Progenitor cell of endocrine pancreas (in vitro differentiated cells): Measurements from ENCODE around the gene REXO1. TPM values are rescaled to one million over a fixed set of nuclear protein-coding genes. Genes with fewer than 3 reads are reported as not detected.
A peak's percentile ranks its signal among the peaks of the same experiment; 100 is the strongest.

ENCODE experiments used
- DNase-seq: peaks from one replicate; pipeline ENCODE4 v3.0.0; 2021; ENCODE audit warnings: low spot score; ENCODE audit not compliant: unreplicated experiment
- H3K27ac Mint-ChIP-seq: 2 replicates; pipeline ENCODE4 v1.8.0; 2021; ENCODE audit warnings: mild to moderate bottlenecking, moderate library complexity, mixed read lengths
- H3K27me3 Mint-ChIP-seq: 2 replicates; pipeline ENCODE4 v1.8.0; 2021; ENCODE audit warnings: mixed read lengths
- H3K36me3 Mint-ChIP-seq: 2 replicates; pipeline ENCODE4 v1.8.0; 2022; ENCODE audit warnings: mixed read lengths; ENCODE audit not compliant: insufficient read depth
- H3K4me1 Mint-ChIP-seq: 2 replicates; pipeline ENCODE4 v1.8.0; 2021; ENCODE audit warnings: low read depth, mixed read lengths
- H3K4me3 Mint-ChIP-seq: 2 replicates; pipeline ENCODE4 v1.8.0; 2021; ENCODE audit warnings: low read depth, mild to moderate bottlenecking, moderate library complexity, mixed read lengths
- H3K9me3 Mint-ChIP-seq: 2 replicates; pipeline ENCODE4 v1.8.0; 2021; ENCODE audit warnings: low read depth, mixed read lengths
- total RNA-seq: library from RNA; stranded (reverse); gene quantifications from 2 replicates; pipeline ENCODE4 v1.2.1, GENCODE V29; 2021
- TF ChIP-seq, protein P1 (sequence below): fragments of 200-600 bp; sonication (generic); IDR thresholded peaks from one replicate; pipeline ENCODE4 v1.5.0; 2021; ENCODE audit warnings: antibody characterized with exemption, mild to moderate bottlenecking; ENCODE audit not compliant: unreplicated experiment

REXO1 gene
- total RNA-seq, 1 donor from 2014 or later, result 42.8 TPM

DNA sequence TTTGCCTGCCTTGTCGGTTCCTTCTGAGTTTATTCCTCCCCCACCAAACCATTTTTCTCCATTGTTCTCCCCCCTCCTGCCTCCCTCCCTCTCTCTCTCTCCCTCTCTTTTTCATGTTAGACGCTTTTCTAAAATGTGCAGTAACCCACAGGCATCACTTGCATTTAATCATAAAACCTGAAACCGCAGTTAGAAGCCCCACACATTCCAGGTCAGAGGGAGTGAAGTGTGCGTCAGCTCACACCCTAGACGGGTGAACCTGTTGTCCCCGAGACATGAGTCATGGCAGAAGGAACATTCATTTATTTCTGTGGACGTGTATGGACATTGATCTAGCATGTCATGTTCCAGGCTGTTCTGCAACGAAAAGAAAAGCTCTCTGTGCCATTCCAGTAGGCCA lies 75.1 kb downstream of the REXO1 start:
- no peak overlapping the region for H3K27ac Mint-ChIP-seq
- peak overlapping the region; percentile 14 for H3K4me3 Mint-ChIP-seq
- H3K4me1 Mint-ChIP-seq, result peaks cover 2% of the 10 kb centered on the region
- DNase-seq, result no peak
- H3K9me3 Mint-ChIP-seq, result peaks cover 11% of the 10 kb centered on the region
- H3K27me3 Mint-ChIP-seq, result peaks cover 34% of the 10 kb centered on the region
- TF ChIP-seq, protein P1, sequence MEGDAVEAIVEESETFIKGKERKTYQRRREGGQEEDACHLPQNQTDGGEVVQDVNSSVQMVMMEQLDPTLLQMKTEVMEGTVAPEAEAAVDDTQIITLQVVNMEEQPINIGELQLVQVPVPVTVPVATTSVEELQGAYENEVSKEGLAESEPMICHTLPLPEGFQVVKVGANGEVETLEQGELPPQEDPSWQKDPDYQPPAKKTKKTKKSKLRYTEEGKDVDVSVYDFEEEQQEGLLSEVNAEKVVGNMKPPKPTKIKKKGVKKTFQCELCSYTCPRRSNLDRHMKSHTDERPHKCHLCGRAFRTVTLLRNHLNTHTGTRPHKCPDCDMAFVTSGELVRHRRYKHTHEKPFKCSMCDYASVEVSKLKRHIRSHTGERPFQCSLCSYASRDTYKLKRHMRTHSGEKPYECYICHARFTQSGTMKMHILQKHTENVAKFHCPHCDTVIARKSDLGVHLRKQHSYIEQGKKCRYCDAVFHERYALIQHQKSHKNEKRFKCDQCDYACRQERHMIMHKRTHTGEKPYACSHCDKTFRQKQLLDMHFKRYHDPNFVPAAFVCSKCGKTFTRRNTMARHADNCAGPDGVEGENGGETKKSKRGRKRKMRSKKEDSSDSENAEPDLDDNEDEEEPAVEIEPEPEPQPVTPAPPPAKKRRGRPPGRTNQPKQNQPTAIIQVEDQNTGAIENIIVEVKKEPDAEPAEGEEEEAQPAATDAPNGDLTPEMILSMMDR, result no peak
- H3K36me3 Mint-ChIP-seq, result peaks cover 34% of the 10 kb centered on the region

DNA sequence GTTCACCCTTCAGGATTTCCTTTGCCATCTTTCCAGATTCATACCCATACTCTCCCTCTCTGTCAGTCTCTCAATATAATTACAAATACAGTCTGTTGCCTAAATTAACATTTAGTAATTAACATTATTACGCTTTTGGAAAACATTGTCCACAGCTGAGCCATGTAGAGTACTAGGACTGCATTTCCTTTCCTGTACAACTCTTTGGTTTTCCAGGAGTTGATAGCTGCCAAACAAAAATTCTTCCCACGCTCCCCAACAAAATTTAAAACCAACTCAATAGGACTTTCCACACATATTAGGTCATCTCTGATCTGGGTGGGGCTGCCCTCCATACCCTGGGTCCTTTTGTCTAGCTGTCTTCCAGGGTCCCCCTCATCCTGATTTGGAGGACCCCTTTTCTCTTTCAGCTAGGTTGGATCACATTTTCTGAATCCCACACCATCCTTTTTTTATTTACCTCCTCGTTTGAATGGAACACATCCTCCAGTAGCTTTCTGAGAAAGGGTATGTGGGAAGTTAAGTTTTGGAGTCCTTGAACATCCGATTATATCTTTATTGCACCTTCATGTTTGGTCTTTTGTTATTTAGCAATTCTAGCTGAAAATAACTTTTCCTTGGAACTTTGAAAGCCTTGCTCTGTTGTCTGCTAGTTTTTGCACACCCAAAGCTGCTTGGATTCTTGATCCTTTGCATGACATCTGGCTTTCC lies 77.3 kb downstream of the REXO1 start:
- H3K27ac Mint-ChIP-seq, result no peak overlapping the region
- no peak for DNase-seq
- no peak overlapping the region for H3K4me3 Mint-ChIP-seq
- TF ChIP-seq, protein P1, result no peak
- H3K9me3 Mint-ChIP-seq, result peaks cover 11% of the 10 kb centered on the region
- peaks cover 27% of the 10 kb centered on the region for H3K36me3 Mint-ChIP-seq
- H3K4me1 Mint-ChIP-seq, result peaks cover 3% of the 10 kb centered on the region
- H3K27me3 Mint-ChIP-seq, result peaks cover 20% of the 10 kb centered on the region

DNA sequence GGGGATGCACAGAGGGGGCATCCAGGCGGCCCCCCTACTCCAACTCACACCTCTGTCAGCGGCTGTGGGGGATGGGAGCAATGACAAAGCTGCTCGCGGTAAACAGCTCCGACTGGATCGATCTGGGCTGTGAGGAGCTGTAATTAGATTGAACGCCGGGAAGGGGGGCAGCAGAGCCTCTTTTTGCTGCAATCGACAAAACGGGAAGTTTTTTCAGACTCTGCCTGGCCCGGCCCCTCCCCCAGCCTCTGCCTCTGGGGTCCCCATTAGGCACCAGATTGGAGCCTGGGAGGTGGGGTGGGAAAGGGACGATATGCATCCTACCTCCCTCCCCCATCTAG lies 78.7 kb downstream of the REXO1 start:
- Mint-ChIP-seq H3K4me3 (no peak overlapping the region), H3K4me1 (peaks cover 3% of the 10 kb centered on the region), H3K9me3 (peaks cover 11% of the 10 kb centered on the region), H3K27ac (no peak overlapping the region), H3K27me3 (peaks cover 27% of the 10 kb centered on the region), H3K36me3 (peaks cover 27% of the 10 kb centered on the region)
- no peak for DNase-seq
- TF ChIP-seq, protein P1, result no peak

DNA sequence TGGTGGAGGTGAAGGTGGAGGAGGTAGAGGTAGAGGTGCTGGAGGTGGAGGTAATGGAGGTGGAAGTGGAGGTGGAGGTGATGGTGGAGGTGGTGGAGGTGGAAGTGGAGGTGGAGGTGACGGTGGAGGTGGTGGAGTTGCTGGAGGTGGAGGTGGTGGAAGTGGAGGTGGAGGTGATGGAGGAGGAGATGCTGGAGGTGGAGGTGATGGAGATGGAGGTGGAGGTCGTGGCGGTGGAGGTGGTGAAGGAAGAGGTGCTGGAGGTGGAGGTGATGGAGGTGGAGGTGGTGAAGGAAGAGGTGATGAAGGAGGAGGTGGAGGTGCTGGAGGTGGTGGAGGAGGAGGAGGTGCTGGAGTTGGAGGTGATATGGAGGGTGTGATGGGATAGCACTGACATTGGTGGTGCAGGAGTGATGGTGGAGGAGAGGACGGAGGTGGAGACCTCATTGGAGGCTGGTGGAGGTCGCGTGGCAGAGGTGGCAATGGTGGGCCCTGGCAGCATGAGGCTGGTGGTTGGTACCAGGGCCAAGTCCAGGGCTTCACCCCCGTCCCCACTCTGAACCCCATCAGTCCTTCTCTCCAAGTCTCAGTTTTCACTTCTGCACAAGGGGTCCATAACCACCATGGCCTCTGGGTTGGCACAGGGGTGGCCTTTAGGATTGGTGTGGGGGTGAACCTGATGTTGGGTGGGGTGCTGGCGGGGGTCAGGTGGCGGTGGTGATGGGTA lies 79.2 kb downstream of the REXO1 start:
- H3K4me1 Mint-ChIP-seq, result peaks cover 4% of the 10 kb centered on the region
- H3K4me3 Mint-ChIP-seq, result no peak overlapping the region
- TF ChIP-seq, protein P1, result no peak
- DNase-seq, result no peak
- H3K36me3 Mint-ChIP-seq, result peaks cover 25% of the 10 kb centered on the region
- no peak overlapping the region for H3K27ac Mint-ChIP-seq
- peaks cover 11% of the 10 kb centered on the region for H3K9me3 Mint-ChIP-seq
- peaks cover 25% of the 10 kb centered on the region for H3K27me3 Mint-ChIP-seq

DNA sequence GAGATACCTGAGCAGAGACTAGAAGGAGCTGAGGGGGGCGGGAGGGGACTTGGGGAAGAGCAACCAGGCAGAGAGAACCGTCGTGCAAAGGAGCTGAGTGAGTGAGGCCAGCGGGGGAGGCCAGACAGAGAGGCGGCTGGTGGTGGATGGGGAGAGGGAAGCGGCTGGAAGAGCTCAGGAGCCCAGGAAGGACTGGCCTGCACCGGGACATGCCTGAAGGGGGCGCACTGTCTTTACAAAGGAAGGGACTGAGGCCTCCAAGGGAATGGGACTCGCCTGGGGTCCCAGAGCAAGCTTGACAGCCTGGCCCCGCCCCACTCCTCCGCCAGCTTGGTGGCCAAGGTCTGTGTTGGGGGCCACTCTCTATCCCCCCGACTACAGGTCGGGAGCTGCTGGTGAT lies 80.0 kb downstream of the REXO1 start:
- peak; percentile 54 for DNase-seq
- H3K4me3 Mint-ChIP-seq, result no peak overlapping the region

More for the DNA sequence above, 80.0 kb downstream of the REXO1 start:
- Mint-ChIP-seq H3K36me3 (peaks cover 19% of the 10 kb centered on the region), H3K27me3 (peaks cover 26% of the 10 kb centered on the region), H3K27ac (no peak overlapping the region), H3K9me3 (peaks cover 11% of the 10 kb centered on the region), H3K4me1 (peaks cover 9% of the 10 kb centered on the region)
- TF ChIP-seq, protein P1, result peak; percentile 53
